ENCODE measurements around the gene RFTN1. TPM values are rescaled to one million over a fixed set of nuclear protein-coding genes. Genes with fewer than 3 reads are reported as not detected.

The RFTN1 gene
- total and polyA plus RNA-seq, 9 donors, result 25.2 to 63.1 (median 46.4) TPM

GRCh38 chr3:16476636-16477035, 36.9 kb downstream of the RFTN1 start:
- Histone ChIP-seq H3K27ac (no peak overlapping the region), H3K36me3 (no peaks in the 10 kb centered on the region), H3K27me3 (no peaks in the 10 kb centered on the region), H3K4me1 (ENCODE audit: insufficient read depth) (peaks cover 1% of the 10 kb centered on the region), H3K4me3 (no peak overlapping the region), H3K9me3 (no peaks in the 10 kb centered on the region)
- 60 to 64% (median 64%) methylated on average over 5 of the region's 5 CpGs for WGBS, 3 donors
- intact Hi-C loops (cut with DNase I), result no loop called here
- TF ChIP-seq POLR2A (IDR thresholded peaks at IDR 0.05) (no peak), EP300 (IDR thresholded peaks at IDR 0.05) (no peak), CTCF (IDR thresholded peaks at IDR 0.05) (no peak)
- DNase-seq, result no peak

GRCh38 chr3:16475766-16476165, 37.7 kb downstream of the RFTN1 start:
- no peaks in the 10 kb centered on the region for H3K27me3 ChIP-seq
- peaks cover under 1% of the 10 kb centered on the region for H3K4me1 ChIP-seq (ENCODE audit: insufficient read depth)
- 96 to 100% (median 97%) methylated on average over 3 of the region's 3 CpGs for WGBS, 3 donors
- TF ChIP-seq CTCF (IDR thresholded peaks at IDR 0.05) (no peak), POLR2A (IDR thresholded peaks at IDR 0.05) (no peak), EP300 (IDR thresholded peaks at IDR 0.05) (no peak)
- intact Hi-C loops (cut with DNase I), result no loop called here
- no peak for DNase-seq
- H3K9me3 ChIP-seq, result no peaks in the 10 kb centered on the region
- no peak overlapping the region for H3K27ac ChIP-seq
- no peaks in the 10 kb centered on the region for H3K36me3 ChIP-seq
- no peak overlapping the region for H3K4me3 ChIP-seq

- WGBS, 3 donors, result 77 to 93% (median 83%) methylated on average over 7 of the region's 7 CpGs
- no peak overlapping the region for H3K27ac ChIP-seq
- DNase-seq, result no peak
- H3K36me3 ChIP-seq, result no peaks in the 10 kb centered on the region
- intact Hi-C loops (cut with DNase I), result no loop called here
- H3K4me3 ChIP-seq, result no peak overlapping the region
- no peaks in the 10 kb centered on the region for H3K9me3 ChIP-seq
- no peak for TF ChIP-seq CTCF (IDR thresholded peaks at IDR 0.05)
- TF ChIP-seq EP300 (IDR thresholded peaks at IDR 0.05), result no peak
- no peak for TF ChIP-seq POLR2A (IDR thresholded peaks at IDR 0.05)
- H3K27me3 ChIP-seq, result no peaks in the 10 kb centered on the region
- H3K4me1 ChIP-seq (ENCODE audit: insufficient read depth), result no peaks in the 10 kb centered on the region
These were observed 38.6 kb downstream of the RFTN1 start for GRCh38 chr3:16474920-16475319.

- DNase-seq, result no peak
These were observed 39.3 kb downstream of the RFTN1 start for GRCh38 chr3:16474216-16474615.

More at GRCh38 chr3:16474216-16474615, 39.3 kb downstream of the RFTN1 start:
- WGBS, 3 donors, result 72 to 85% (median 81%) methylated on average over 2 of the region's 2 CpGs
- H3K4me1 ChIP-seq (ENCODE audit: insufficient read depth), result peaks cover 3% of the 10 kb centered on the region
- no peak overlapping the region for H3K27ac ChIP-seq
- no peaks in the 10 kb centered on the region for H3K27me3 ChIP-seq
- H3K36me3 ChIP-seq, result no peaks in the 10 kb centered on the region
- no peaks in the 10 kb centered on the region for H3K9me3 ChIP-seq
- no peak for TF ChIP-seq EP300 (IDR thresholded peaks at IDR 0.05)
- no peak for TF ChIP-seq CTCF (IDR thresholded peaks at IDR 0.05)
- no peak for TF ChIP-seq POLR2A (IDR thresholded peaks at IDR 0.05)
- intact Hi-C loops (cut with DNase I), result no loop called here
- no peak overlapping the region for H3K4me3 ChIP-seq

All from ovary (tissue), 9 donors.